ENCODE measurements around the gene RCHY1. TPM values are rescaled to one million over a fixed set of nuclear protein-coding genes. Genes with fewer than 3 reads are reported as not detected.

Gene RCHY1
- total RNA-seq, 1 donor from 2014 or later, result 48.9 TPM

- intact Hi-C loops (cut with DNase I), result no loop called here
- ATAC-seq, result no peak
- no peak for DNase-seq (ENCODE audit: missing footprints)
These were observed 37.0 kb downstream of the RCHY1 start for GRCh38 chr4:75477201-75477600.

- ATAC-seq, result no peak
- intact Hi-C loops (cut with DNase I), result loop anchor here (5.0 kb wide), 1 partner anchor 538 kb away; the partner anchor contains the start of gene PARM1
- no peak for DNase-seq (ENCODE audit: missing footprints)
These were observed 43.5 kb downstream of the RCHY1 start for GRCh38 chr4:75470738-75471137.

- intact Hi-C loops (cut with DNase I), result loop anchor here (5.0 kb wide), 1 partner anchor 538 kb away; the partner anchor contains the start of gene PARM1
- no peak for ATAC-seq
These were observed 44.3 kb downstream of the RCHY1 start for GRCh38 chr4:75469896-75470295.

GRCh38 chr4:75457365-75457764, 56.8 kb downstream of the RCHY1 start:
- no peak for DNase-seq (ENCODE audit: missing footprints)
- intact Hi-C loops (cut with DNase I), result no loop called here
- ATAC-seq, result no peak

More at GRCh38 chr4:75469896-75470295, 44.3 kb downstream of the RCHY1 start:
- no peak for DNase-seq (ENCODE audit: missing footprints)

GRCh38 chr4:75434105-75434504, 80.1 kb downstream of the RCHY1 start:
- ATAC-seq (no peak), DNase-seq (ENCODE audit: missing footprints) (no peak)
- intact Hi-C loops (cut with DNase I), result no loop called here

- no peak for DNase-seq (ENCODE audit: missing footprints)
- no peak for ATAC-seq
- intact Hi-C loops (cut with DNase I), result no loop called here
These were observed 81.5 kb downstream of the RCHY1 start for GRCh38 chr4:75432683-75433082.

GRCh38 chr4:75429208-75429607, 85.0 kb downstream of the RCHY1 start:
- intact Hi-C loops (cut with DNase I), result no loop called here
- DNase-seq (ENCODE audit: missing footprints) (no peak), ATAC-seq (no peak)

Other genes starting within 250 kb of the RCHY1 start
- gene THAP6, start 70 bp upstream of the RCHY1 start, total RNA-seq, result 20.8 TPM
- not detected for gene ODAPH, start 41.7 kb upstream of the RCHY1 start, total RNA-seq
- 0.11 TPM for gene CDKL2, start 116.1 kb upstream of the RCHY1 start, total RNA-seq
- gene G3BP2, start 159.0 kb upstream of the RCHY1 start, total RNA-seq, result 65.5 TPM
- gene USO1, start 210.2 kb upstream of the RCHY1 start, total RNA-seq, result 85.0 TPM